NCI-H128 (cell line): ENCODE results near the gene FOXP2.
"Not testable (repeated sequence)": the region's sequence is repeated elsewhere in the genome, so short reads cannot be mapped to it uniquely, and the experiment has no call there.

Source experiments
- DNase-seq: peaks from one replicate; lab custom pipeline; 2025; ENCODE audit not compliant: unreplicated experiment; lab: John Stamatoyannopoulos, UW

FOXP2 gene

DNA sequence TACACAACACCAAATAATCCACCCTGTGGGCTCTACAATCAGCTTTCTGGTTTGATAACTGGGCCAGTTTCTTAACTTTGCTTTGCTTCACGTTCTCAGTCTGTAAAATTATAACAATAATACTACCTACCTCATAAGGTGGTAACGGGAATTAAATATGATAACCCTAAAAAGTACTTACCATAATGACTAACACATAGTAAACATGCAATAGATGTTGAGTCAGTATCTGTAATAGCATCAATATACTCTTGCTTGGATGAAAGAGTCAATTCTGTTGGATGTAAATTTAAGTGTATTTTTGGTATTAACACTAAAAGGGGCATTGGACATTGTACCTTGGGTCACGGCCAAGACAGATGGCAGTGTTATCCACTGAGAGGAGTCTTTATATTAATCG, 160.5 kb downstream of the FOXP2 start:
- no peak for DNase-seq

DNA sequence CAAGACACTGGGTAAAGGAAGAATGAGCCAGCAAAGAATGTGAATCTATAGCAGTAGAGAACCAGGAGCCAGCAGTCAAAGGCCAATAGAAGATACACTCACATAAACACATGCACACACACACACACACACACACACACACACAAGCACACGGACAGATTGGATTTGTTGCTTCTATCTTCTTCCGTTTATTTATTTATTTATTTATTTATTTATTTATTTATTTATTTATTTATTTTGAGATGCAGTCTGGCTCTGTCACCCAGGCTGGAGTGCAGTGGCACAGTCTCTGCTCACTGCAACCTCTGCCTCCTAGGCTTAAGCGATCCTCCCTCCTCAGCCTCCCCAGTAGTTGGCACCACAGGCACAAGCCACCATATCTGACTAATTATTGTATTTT, 166.3 kb downstream of the FOXP2 start:
- DNase-seq: not testable (repeated sequence)

DNA sequence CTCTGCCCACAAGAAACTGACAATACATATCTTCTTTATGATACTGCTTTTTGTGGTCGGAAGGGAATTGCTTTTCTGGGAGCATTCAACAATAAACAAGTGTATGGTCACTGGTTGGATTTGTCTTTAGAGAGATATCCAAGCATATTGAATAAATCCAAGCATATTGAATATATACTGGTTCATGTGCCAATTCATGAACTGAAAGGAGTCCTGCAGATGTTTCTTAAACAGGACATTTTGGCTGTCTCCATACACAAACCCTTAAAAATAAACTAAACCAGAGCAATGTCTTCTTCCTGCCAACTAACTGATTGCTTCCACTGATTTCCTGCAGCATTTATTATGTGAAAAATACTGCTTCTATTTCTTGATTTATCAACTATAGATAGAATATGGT, 173.9 kb downstream of the FOXP2 start:
- no peak for DNase-seq

DNA sequence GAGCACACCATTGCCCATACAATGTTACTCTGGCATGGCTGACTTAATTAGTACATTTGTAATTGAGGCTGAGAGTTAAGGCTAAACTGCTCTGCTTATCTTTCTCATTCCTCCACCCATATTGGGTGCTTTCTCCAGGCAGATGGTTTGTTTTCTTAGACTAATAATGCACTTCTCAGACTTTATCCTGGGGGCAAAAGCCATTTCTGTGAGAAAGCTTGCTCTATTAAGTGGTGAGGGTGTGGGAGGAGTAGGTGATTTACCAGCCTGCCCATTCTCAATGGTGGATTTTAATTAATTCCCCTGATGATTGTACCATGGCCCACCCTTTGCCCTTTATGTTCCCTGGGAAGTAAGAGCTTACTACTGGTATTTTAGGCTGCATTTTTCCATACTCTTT, 174.8 kb downstream of the FOXP2 start:
- no peak for DNase-seq

DNA sequence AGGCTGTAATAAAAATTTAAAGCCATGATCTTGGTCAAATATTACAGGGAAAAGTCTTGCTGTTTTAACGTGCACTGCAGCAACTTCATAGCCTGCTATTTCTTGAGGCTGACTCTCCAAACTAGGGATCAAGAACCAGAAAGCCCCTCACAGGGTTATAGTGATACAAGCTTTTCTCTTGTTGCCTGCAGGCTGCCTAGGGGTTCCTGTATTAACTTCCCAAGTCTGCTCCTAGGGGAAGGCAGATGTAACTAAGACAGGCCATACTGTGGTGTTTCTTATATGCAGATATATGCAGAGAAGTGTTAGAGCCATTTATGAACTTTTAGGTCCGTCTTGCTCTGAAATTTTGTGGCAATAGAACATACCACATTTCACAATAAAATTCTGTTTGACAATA, 175.7 kb downstream of the FOXP2 start:
- DNase-seq: no peak

DNA sequence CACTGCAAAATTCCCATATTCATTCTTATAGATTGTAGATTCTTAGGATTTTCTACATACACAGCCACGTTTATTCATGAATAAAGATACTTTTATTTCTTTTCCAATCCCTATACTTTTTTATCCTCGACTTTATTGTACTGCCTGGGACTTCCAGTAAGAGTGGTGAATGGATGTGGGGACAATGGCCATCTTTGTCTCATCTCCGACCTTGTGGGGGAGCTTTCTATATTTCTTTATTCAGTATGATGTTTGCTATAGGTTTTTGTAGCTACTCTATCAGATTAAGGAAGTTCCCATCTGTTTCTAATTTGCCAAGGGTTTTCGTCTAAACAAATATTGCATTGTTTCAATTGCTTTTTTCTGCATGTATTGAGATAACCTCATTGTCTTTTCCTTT, 184.3 kb downstream of the FOXP2 start:
- DNase-seq: no peak

DNA sequence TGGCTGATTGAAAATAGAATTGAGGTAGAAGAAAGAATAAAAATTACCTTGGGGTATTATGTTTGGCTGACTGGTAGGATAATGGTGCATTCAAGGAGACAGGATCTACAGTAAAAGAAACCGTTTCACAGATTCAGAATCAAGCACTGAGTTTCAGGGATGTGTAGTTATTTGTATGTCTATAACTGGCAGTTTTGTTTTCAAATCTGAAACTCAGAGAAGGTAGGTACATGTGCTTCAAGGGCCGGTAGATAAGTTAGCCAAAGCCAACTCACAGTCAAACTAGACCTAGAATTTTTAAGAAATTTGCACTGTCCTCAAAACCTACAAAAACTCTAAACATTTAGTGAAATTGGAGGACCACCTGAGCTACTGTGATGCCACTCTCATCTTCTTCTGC, 191.5 kb downstream of the FOXP2 start:
- DNase-seq: no peak

DNA sequence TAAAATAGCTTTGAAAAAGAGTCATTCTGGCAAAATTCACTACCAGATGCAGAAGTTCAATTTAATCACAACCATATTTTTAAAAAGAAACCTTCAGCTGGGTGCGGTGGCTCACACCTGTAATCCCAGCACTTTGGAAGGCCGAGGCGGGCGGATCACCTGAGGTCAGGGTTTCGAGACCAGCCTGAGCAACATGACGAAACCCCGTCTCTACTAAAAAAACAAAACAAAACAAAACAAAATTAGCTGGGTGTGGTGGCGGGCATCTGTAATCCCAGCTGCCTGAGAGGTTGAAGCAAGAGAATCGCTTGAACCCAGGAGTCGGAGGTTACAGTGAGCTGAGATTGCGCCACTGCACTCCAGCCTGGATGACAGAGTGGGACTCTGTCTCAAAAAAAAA, 194.2 kb downstream of the FOXP2 start:
- DNase-seq: not testable (repeated sequence)

DNA sequence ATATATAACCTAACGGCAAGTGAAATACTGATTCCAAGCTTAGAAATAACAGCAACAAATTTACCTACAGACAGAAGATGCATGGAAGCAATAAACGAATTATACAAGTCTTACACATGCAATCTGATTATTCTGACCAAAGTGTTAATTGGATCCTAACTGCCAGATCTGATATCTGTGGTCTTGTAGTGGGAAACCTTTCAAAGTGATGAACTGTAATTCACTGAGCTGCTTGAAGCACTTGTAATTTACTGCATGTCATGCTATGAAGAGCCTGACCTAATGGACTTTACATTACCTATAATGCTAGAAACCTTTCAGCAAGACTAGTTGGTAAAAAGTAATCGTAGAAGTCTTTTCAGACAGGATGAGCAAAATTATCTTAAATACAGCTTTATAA, 205.6 kb downstream of the FOXP2 start:
- no peak for DNase-seq

DNA sequence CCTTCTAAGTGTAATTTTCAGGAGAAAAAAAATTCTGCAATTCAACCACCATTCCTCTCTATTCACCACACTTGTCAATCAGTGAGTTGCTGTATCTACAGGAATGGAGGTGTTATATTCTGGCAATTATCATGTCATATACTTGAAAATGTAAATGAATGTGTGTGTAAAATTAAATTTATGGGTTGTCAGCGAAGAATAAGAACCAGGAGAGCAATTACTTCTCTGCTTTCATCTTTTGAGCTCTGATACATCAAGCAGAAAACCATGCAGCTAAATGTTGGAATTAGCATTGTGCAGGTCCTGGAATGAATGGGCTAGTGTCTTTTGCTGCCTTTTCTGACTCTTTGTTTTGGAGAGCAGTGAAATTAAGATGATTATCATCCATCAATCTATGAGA, 207.6 kb downstream of the FOXP2 start:
- no peak for DNase-seq

DNA sequence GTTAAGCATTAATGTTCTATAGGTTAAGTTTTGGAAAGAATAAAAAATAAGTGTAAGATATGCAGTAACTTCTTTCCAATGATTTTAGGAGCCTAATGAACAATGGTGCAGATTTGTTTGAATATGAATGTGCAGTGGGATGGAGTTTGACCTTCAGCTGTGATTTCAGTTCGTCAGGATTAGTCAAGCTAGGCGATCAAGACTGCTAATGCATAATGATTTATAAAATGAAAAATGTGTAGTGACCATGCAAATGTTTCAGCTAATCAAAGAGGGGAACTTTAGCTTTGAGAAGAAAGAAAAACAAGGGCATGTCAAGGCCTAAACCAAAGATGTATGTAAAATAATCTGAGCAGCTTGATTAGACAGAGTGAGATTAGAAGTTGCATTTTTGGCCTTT, 208.5 kb downstream of the FOXP2 start:
- DNase-seq: no peak

DNA sequence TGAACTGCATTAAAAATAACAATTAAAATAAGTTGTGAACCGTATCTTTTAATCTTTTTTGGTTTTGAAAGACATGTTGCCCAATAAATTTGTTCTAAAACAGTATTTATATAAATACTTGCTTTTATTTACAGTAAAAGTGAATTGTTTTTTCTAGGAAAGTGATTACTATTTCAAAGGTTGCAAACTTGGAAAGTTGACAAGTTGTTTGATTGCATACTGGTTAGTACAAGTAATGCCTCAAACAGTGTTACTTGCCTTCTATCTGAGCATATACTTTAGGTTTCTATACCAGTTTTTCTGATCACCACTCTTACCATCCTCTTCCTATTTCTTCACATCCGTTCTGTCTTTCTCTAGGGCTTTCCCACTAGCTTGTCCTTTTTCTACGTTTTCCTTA, 212.6 kb downstream of the FOXP2 start:
- no peak for DNase-seq

DNA sequence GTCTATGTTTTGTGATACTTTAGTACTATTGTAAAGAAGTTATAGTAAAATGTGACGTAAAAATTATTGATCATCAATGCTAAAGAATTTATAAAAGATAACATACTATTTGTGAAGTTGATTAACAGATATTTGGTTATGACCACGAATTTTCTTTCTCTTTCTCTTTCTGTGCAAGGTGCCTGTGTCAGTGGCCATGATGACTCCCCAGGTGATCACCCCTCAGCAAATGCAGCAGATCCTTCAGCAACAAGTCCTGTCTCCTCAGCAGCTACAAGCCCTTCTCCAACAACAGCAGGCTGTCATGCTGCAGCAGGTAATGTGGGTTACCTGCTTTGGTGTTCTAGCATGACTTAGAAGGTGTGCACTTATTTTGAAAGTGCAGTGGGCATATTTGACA, 213.7 kb downstream of the FOXP2 start:
- no peak for DNase-seq

DNA sequence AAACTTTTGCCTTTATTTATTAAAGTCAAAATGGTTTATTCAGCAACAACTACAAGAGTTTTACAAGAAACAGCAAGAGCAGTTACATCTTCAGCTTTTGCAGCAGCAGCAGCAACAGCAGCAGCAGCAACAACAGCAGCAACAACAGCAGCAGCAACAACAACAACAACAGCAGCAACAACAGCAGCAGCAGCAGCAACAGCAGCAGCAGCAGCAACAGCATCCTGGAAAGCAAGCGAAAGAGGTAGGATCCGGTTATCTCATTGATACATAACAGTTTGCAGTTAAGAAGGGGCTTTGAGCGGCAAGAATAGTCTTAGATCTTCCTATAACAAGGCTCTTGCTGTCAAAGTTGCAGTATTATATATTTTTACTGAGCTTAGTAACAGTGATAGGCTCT, 215.1 kb downstream of the FOXP2 start:
- no peak for DNase-seq

DNA sequence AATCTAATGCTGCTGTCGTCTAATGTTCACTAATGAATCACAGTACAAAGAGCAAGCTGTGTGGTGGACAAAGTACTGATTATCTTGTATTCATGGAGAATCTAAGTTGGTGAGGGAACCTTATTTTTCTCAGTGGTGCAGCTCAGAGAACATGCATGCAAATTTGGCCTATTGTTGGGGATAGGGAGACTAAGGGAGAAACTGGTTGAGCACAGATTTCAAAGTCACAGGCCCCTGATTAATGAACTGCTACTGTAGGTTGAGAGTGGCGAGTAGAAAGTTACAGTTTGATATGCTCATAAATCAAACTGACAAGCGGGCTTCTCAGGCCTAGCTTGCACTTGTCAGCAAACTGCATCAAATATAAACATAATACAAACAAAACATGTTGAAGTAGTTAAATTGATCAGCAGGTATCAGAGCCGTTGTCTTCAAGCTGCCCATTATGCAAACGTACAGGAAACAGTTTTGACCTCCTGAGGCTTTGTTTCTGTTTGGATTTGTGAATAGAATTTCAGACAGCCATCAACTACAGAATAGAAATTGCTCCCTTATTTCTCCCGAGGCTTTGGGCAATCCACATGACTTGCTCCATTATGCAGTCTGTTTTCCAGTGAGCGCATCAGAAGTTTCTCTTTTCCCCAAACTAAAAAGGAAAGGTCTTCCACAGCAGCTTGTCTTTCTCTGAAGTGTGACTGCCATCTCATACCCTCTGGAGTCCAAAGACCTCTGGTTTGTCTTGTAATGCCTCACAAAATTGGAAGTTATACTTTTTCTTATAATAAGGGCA, 215.8 kb downstream of the FOXP2 start:
- DNase-seq: no peak

DNA sequence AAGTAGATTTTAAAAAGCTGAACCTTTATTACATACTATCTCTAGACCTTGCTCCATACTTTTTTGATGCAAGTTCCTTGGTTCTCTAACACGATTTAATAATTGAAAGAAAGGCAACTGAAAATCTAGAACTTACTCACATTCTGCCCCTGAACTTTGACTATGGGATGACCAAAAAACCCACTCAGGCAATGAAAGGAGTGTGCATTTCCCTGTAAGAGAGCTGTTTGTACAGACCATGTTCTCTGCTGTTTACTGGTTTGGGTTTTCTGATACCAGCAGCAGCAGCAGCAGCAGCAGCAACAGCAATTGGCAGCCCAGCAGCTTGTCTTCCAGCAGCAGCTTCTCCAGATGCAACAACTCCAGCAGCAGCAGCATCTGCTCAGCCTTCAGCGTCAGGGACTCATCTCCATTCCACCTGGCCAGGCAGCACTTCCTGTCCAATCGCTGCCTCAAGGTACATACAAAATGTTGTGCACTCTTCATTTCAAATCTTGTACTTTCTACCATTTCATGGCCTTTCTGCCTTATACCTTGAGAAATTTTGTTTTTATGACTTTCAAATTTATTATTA, 216.7 kb downstream of the FOXP2 start:
- no peak for DNase-seq

DNA sequence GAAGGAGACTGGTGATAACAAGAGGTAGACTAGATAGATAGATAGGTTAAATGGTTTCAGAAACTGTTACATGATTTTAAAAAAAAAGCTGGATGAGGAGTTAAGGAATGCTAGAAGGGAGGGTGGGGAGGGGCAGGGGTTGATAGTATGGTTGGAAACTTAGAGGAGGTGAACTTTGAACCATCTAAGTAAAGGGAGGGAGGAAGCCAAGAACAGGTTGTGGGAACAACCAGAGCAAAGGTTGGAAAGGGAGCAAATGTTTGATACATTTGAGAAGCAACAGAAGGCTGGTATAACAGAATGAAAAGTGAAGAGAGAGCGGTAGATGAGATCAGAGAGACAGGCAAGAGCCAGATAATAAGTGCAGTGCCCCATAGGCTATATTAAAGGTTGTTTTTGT, 224.8 kb downstream of the FOXP2 start:
- DNase-seq: no peak

DNA sequence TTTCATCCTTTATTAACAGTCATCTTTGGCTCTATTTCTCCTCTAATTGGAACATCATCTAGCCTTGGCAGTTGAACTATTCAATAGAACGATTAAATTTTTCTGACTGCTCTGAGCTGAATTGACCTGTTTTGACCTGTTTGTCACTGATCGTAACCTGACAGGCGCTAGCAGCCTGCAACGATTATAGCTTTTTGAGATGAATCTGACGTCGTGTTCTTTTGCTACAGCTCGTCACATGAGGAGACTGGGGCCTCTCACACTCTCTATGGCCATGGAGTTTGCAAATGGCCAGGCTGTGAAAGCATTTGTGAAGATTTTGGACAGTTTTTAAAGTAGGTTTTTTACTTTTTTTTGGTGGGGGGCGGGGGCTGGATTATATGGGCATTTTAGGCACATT, 229.8 kb downstream of the FOXP2 start:
- DNase-seq: no peak

DNA sequence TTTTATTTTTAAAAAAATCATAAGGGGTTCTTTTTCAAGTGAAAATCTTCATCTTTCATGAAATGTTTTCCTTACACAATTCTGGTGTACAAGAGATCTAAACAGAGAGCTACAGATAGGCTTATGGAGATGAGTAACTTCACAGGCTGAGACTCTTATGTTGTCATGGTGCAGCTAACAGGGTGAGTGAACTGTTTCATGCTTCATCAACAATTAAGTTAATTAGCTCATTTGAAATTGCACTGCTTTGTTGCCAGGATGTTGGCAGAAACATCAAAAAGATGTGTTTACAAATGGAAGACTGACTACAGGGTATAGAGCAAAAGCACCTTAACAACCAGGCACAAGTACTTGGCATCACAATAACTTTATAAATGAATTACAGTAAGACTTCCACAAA, 230.8 kb downstream of the FOXP2 start:
- DNase-seq: no peak

DNA sequence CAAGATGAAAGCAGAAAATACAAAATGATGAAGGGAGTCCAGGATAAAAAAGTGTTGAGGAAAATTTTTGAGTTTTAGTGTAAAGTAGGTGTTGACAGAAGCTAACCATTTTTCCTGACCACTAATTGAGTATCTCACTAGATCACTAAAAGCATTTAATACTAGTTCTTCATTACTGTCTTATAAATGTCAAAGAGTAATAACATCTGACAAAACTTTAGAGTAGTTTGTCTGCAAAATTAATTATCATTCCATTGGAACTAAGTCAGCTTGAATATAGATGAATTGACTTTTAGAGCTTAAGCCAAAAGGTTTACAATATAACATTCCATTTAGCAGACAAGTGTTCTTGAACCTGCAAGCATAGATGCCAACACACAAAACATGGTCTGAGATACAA, 232.9 kb downstream of the FOXP2 start:
- no peak for DNase-seq

DNA sequence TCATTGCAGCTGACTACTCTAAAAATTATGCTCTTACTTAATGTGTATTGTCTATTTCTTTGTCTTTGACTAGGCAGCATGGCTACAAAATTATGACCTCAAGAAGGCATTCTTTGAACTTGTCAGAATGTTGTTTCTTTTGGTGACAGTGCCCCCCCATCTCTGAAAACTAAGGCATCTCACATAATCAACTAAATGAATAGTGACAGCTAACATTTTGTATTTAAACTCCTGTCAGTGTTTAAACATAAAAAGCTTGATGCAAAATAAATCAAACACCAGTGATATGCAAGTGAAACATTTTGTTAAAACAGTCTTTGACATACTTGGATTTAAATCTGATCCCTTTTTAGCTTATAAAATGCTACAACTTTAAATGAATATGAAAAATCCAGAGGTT, 233.5 kb downstream of the FOXP2 start:
- no peak for DNase-seq

DNA sequence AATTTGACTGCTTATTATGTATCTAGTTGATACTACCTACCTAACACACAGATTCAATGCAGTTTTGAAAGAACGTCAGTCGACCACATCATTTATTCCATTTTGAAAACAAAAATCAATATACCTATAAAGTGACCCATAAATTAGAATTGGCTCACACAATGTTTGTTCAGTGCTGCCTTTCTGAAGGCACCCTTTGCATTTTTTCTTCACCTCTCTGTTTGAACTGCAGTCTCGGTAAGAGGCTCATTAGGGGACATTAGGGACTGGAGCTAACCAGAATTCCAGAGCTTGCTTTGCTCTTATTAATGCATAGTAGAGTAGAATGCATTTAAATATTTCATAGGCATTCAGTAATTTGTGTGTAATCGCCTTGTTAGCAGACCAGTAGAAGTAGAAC, 234.1 kb downstream of the FOXP2 start:
- DNase-seq: no peak

DNA sequence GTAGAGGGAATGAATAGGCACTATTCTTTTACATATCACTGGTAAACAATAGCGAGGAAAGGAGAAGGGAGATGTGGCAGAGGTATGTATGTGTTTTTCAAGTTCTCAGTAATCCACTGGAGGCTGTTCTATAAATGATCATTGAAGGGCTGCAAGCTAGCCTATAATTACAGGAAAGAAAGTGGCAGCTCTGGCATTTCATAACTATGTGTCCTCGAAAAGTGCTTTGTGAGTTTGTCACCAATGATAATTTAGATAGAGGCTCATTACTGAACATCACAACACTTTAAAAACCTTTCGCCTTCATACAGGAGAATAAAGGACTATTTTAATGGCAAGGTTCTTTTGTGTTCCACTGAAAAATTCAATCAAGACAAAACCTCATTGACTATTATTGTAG, 235.1 kb downstream of the FOXP2 start:
- DNase-seq: no peak
